Mammary epithelial cell (primary cell): Measurements from ENCODE around the gene EPPIN.

Source experiments
- EZH2 ChIP-seq: IDR thresholded peaks from 2 replicates; pipeline ENCODE4 v1.6.1; 2012; ENCODE audit warnings: low read length, inconsistent platforms, borderline replicate concordance
- TF ChIP-seq, protein P1 (sequence below), 2 donors: IDR thresholded peaks in 1 of 2; conservative IDR thresholded peaks in 1 of 2; 2 replicates each; pipeline ENCODE4 v1.5.1; 2011 to 2012; ENCODE audit warnings: inconsistent platforms in 2 of 2, low read length in 2 of 2, mild to moderate bottlenecking in 2 of 2, control low read depth in 1 of 2, low read depth in 1 of 2; ENCODE audit not compliant: insufficient read depth in 1 of 2; ENCODE audit errors: extremely low read depth in 1 of 2

DNA sequence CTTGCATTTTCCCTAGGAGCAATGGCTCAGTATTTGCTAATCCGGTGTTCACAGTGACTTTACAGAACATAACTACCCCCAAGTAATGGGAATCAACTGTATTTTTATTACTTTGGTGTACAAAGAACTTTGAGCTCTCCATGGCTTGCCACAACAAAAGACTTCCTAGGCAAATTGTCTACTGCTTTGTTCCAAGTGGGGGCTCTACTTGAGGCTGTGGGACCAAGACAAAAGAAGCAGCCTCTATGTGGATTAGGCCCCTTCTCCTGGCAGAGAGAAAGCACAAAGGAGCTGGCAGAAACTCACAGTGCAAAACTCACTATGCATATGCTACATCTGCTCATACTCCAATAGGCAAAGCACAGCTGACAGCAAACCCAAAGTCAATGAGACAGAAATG is 31.0 kb upstream of the EPPIN start:
- TF ChIP-seq, protein P1, sequence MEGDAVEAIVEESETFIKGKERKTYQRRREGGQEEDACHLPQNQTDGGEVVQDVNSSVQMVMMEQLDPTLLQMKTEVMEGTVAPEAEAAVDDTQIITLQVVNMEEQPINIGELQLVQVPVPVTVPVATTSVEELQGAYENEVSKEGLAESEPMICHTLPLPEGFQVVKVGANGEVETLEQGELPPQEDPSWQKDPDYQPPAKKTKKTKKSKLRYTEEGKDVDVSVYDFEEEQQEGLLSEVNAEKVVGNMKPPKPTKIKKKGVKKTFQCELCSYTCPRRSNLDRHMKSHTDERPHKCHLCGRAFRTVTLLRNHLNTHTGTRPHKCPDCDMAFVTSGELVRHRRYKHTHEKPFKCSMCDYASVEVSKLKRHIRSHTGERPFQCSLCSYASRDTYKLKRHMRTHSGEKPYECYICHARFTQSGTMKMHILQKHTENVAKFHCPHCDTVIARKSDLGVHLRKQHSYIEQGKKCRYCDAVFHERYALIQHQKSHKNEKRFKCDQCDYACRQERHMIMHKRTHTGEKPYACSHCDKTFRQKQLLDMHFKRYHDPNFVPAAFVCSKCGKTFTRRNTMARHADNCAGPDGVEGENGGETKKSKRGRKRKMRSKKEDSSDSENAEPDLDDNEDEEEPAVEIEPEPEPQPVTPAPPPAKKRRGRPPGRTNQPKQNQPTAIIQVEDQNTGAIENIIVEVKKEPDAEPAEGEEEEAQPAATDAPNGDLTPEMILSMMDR (conservative IDR thresholded peaks at IDR 0.05 in 1 of 2, IDR thresholded peaks at IDR 0.05 in 1 of 2; ENCODE audit: extremely low read depth in 1 of 2, insufficient read depth in 1 of 2, low read depth in 1 of 2, low read length in 2 of 2): no peak
- TF ChIP-seq EZH2: no peak
